GM12891 (cell line): ENCODE measurements around the gene TBR1.

Source experiments
- POU2F2 ChIP-seq: IDR thresholded peaks from 2 replicates; pipeline ENCODE4 v1.6.1; 2011; ENCODE audit warnings: low read depth, mild to moderate bottlenecking, control low read depth, low read length, moderate library complexity
- TAF1 ChIP-seq: IDR thresholded peaks from 2 replicates; pipeline ENCODE4 v1.6.1; 2011; ENCODE audit warnings: low read depth, low read length, control low read depth

- no peak for TF ChIP-seq TAF1
- TF ChIP-seq POU2F2 = no peak
These were observed 7.6 kb downstream of the TBR1 start for GRCh38 chr2:161423421-161424393.
